HAP-1 (cell line): ENCODE data around the gene MT1B.
"Not testable (repeated sequence)": the region's sequence is repeated elsewhere in the genome, so short reads cannot be mapped to it uniquely, and the experiment has no call there.

Experiments used
- DNase-seq, 2 experiments: peaks; one replicate each; pipeline ENCODE4 v3.0.0-alpha.2; 2016 to 2020; ENCODE audit warnings: low spot score in 2 of 2
- H3K27me3 ChIP-seq: fragments of 250-450 bp; sonication (Bioruptor Pico); 2 replicates; pipeline ENCODE4 v1.5.1; 2020; ENCODE audit warnings: low read depth, mild to moderate bottlenecking, moderate library complexity
- H3K36me3 ChIP-seq: fragments of 250-450 bp; sonication (Bioruptor Pico); replicated peaks from 2 replicates; pipeline ENCODE4 v1.5.1; 2020; ENCODE audit warnings: mild to moderate bottlenecking
- H3K4me1 ChIP-seq: fragments of 250-450 bp; sonication (Bioruptor Pico); 2 replicates; pipeline ENCODE4 v1.5.1; 2020; ENCODE audit warnings: mild to moderate bottlenecking
- H3K4me3 ChIP-seq: fragments of 250-450 bp; sonication (Bioruptor Pico); 2 replicates; pipeline ENCODE4 v1.5.1; 2020; ENCODE audit warnings: mild to moderate bottlenecking, moderate library complexity
- H3K9me3 ChIP-seq: fragments of 250-450 bp; sonication (Bioruptor Pico); 2 replicates; pipeline ENCODE4 v1.5.1; 2020; ENCODE audit warnings: mild to moderate bottlenecking, moderate library complexity
- in situ Hi-C: fragments of 300-500 bp; cut with MboI; formaldehyde crosslinking; loops from 3 replicates; pipeline ENCODE4 v1.14.3; 2020; ENCODE audit warnings: low sequenced_read_pairs, inconsistent platforms, mixed read lengths

Gene MT1B

DNA sequence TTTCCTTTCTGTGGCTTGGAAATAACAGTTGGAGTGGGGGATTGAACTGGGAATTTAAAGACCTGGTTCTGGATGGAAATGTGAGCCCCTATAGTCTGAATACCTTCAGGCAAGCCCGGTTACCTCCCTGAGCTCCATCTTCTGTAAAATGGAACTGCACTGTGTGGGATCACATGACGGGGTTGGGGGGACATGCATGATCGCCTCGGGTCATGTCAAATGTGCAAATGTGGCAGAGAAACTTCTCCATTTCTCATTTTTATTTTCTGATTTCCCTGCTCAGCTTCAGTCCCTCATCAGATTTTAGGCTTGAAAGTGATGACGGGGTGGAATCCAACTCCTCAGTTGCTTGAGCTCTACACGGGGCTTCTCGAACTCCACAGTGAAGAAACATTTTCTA is 1.5 kb downstream of the MT1B start:
- in situ Hi-C loops: no loop called here
- no peaks in the 10 kb centered on the region for H3K27me3 ChIP-seq
- no peak for DNase-seq
- no peak overlapping the region for H3K4me3 ChIP-seq
- peaks cover 17% of the 10 kb centered on the region for H3K4me1 ChIP-seq
- no peaks in the 10 kb centered on the region for H3K36me3 ChIP-seq
- H3K9me3 ChIP-seq: no peaks in the 10 kb centered on the region

DNA sequence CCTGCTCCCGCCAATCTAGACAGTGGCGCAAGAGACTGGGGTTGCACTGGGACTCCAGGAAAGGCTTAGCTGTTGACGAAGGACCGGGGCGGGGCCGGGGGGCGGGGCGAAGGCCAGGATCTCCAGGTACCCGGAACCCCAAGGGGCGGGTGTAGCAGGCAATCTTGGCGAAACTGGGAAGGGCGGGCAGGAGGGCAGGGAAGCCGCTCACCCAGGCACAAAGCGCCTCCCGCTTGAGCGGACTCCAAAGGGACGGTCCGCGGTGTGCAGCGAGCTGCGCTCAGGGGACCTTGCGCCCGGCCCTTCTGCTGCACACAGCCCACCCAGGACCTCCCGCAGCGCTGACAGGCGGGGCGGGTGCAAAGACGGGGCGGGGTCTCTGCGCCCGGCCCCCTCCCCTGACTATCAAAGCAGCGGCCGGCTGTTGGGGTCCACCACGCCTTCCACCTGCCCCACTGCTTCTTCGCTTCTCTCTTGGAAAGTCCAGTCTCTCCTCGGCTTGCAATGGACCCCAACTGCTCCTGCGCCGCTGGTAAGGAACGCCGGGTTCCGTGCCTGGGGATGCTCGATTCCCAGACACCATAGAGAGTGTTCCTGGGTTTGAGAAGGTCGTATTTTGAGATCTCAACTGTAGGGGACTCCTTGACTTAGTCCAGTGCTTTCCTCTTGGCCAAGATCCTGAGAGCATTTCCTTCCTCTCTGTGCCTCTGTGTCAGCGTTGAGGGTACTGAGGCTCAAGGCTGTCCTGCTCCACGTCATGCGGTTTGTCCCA is 6.1 kb downstream of the MT1B start, which contains the start of gene MT1F:
Gene MT1F (plus strand): TSS at position 405 of the 772 bp plus-strand sequence. CDS start 100 bp downstream, at position 505.
- H3K4me3 ChIP-seq: peak within 1 kb of the TSS; percentile 49
- peak; percentile 81 to 95 for DNase-seq
- peaks cover 3% of the 10 kb centered on the region; the same call in 1 of the 2 replicates for H3K4me1 ChIP-seq
- H3K36me3 ChIP-seq: no peaks in the 10 kb centered on the region
- no peaks in the 10 kb centered on the region for H3K27me3 ChIP-seq
- in situ Hi-C loops: no loop called here
- no peaks in the 10 kb centered on the region for H3K9me3 ChIP-seq

DNA sequence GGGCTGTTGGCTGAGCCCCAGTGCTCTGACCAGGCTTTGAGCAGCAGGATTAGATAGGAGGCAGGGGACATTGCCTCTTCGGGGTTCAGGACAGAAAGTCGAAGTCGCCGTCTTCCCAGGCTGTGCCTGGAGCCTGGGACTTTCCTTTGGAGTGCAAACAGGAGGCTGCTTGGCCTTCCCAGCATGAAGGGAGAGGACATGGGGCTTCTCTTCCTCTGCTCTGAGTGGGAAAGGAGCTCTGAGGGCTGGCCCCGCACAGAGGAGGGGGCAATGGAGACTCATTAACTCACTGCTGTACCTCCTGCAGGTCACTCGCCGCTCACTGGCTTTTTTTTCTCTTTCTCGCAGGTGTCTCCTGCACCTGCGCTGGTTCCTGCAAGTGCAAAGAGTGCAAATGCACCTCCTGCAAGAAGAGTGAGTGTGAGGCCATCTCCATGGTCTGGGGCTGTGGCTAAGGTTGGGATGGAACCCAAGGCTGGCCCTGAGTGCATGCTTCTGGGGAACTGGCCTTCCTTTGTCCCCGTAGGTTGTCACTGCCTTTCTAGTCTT is 6.7 kb downstream of the MT1B start:
- Histone ChIP-seq H3K36me3 (no peaks in the 10 kb centered on the region), H3K9me3 (no peaks in the 10 kb centered on the region), H3K4me1 (peaks cover 3% of the 10 kb centered on the region; the same call in 1 of the 2 replicates), H3K27me3 (no peaks in the 10 kb centered on the region), H3K4me3 (peak overlapping the region; percentile 49)
- in situ Hi-C loops: no loop called here
- DNase-seq: no peak

DNA sequence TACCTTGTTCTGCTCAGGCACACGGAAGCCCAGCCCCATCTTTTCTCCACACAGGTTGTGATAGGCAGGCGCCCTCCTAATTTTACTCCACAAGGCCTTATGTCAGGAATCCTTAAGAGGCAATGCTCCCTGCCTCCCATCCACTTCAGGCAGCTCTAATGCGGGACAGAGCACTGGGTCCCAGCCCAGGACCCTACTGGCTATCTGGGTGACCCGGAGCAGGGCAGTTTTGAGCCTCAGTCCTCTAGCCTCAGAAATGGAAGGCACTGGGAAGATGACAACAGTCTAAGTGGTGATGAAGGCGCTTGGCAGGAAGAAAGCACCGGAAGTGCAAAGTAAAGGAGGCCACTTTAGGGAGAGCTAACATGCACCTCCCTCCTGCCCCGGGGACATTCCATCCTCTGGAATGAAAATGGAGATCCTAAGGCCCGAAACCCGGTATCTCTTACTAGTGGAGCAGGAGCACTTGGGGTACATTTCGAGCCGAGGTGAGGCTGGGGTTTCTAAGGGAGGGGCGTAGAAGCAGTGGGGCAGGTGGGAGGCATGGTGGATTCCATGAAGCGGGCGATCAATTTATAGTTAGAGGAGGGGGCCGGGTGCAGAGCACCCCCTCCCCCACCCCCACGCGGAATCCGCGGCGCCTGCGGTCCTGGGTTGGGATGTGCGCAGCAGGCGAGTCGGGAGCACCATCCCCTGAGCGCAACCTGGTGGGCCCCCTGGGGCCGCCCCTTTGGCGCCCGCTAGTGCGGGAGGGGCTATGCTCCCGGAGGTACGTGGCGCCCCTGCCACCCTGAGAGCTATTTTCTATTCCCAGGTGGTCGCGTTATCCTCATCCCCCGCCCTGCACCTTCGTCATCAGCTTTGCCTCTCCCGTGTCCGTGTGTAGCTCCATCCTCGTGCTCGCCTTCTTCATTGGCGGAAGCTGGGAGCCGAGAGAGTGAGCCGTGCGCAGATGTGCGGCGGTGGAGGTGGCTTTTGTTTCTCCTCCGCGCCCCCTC is 11.0 kb downstream of the MT1B start:
- Histone ChIP-seq H3K27me3 (no peaks in the 10 kb centered on the region), H3K9me3 (no peaks in the 10 kb centered on the region), H3K4me3 (no peak overlapping the region), H3K4me1 (no peaks in the 10 kb centered on the region; the same call in 1 of the 2 replicates), H3K36me3 (no peaks in the 10 kb centered on the region)
- in situ Hi-C loops: no loop called here
- DNase-seq: no peak

- Histone ChIP-seq H3K4me3 (no peak overlapping the region), H3K4me1 (no peaks in the 10 kb centered on the region), H3K36me3 (no peaks in the 10 kb centered on the region), H3K9me3 (no peaks in the 10 kb centered on the region), H3K27me3 (no peaks in the 10 kb centered on the region)
- DNase-seq: no peak
- in situ Hi-C loops: no loop called here
Observed at GRCh38 chr16:56664506-56664905, 12.8 kb downstream of the MT1B start.

DNA sequence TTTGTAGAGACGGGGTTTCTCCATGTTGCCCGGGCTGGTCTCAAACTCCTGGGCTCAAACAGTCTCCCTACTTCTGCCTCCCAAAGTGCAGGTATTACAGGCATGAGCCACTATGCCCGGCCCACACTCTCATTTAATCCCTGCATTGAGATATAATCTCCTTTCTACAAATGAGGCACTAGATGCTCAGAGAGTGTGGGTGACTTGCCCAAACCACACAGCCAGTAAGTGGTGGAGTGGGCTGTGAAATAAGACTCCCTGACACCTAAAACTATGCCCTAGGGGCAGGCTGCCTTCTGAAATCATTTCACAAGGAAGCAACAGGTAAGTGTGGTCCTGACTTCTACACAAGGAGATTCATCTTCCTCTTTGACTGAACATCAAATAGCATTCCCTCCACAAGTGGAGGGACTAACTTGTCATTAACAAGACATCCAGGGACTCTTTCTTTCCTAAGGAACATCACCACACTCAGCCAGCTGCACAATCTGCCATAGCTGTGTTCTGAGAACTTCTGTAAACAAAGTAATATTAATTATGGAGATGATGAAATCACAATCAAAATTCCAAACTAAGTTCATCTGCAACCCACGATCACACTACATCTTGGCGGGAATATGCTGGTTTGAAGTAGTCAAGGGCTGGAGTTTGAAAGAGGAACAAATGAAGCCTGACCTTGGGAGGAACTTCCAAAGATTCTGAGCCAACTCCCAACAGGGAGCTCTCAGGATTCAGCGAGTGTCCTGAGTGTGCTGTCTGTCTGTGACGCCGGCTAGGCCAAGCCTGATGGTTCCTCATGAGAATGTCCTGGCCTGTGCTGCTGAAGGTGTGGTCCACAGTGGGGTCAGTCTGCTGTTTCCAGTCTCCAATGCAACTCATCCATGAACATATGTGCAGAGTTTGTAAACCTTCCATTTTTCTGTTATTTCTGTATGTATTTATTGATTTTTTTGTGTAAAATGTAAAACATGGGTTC is 13.9 kb downstream of the MT1B start:
- H3K4me1 ChIP-seq, H3K36me3 ChIP-seq, H3K4me3 ChIP-seq, H3K27me3 ChIP-seq, H3K9me3 ChIP-seq, in situ Hi-C loops, DNase-seq: not testable (repeated sequence)

GRCh38 chr16:56667581-56668571 is 16.2 kb downstream of the MT1B start, which contains the start of gene MT1G:
MT1G (minus strand) TSS chr16:56668065; CDS start chr16:56667993, 72 bp downstream.
- Histone ChIP-seq H3K4me1 (no peaks in the 10 kb centered on the region), H3K4me3 (no peak within 1 kb of the TSS), H3K9me3 (no peaks in the 10 kb centered on the region), H3K27me3 (no peaks in the 10 kb centered on the region), H3K36me3 (no peaks in the 10 kb centered on the region)
- DNase-seq: no peak
- in situ Hi-C loops: no loop called here

DNA sequence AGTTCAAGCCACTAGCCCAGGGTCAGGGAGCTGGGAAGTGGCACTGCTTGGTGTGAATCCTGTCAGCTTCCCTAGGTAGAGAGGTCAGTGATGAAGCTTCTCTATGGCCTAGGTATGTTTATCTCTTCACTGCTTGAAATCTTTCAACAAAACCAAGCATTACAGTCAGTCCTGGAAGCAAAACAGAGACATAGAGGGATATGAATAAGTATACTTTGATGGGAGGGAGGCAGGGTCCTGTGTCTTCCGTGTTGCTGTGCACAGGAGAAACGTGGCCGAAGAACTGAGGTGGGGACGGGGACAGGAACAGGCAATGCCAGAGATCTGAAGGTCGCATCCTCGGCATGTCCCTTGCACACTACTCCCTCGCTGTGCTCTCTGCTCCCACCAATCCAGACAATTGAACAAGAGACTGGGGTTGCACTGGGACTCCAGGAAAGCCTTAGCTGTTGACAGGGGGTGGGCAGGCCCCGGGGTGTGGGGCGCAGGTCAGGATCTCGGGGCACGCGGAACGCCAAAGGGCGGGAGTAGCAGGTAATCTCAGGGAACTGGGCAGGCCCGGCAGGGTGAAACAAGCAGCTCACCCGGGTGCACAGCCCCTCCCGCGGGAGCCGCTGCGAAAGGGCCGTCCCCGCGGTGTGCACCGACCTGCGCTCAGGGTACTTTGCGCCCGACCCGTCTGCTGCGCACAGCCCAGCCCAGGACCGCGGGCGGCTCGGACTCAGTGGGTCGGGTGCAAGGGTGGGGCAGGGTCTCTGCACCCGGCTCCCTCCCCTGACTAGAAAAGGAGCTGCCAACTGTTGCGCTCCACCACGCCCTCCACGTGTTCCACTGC is 17.5 kb downstream of the MT1B start, which contains the start of gene MT1H:
Gene MT1H (plus strand): TSS at position 810 of the 835 bp plus-strand sequence. CDS start 71 bp downstream, outside the sequence.
- no peaks in the 10 kb centered on the region for H3K4me1 ChIP-seq
- no peaks in the 10 kb centered on the region for H3K36me3 ChIP-seq
- in situ Hi-C loops: no loop called here
- H3K4me3 ChIP-seq: no peak within 1 kb of the TSS
- H3K9me3 ChIP-seq: no peaks in the 10 kb centered on the region
- DNase-seq: no peak
- H3K27me3 ChIP-seq: no peaks in the 10 kb centered on the region

DNA sequence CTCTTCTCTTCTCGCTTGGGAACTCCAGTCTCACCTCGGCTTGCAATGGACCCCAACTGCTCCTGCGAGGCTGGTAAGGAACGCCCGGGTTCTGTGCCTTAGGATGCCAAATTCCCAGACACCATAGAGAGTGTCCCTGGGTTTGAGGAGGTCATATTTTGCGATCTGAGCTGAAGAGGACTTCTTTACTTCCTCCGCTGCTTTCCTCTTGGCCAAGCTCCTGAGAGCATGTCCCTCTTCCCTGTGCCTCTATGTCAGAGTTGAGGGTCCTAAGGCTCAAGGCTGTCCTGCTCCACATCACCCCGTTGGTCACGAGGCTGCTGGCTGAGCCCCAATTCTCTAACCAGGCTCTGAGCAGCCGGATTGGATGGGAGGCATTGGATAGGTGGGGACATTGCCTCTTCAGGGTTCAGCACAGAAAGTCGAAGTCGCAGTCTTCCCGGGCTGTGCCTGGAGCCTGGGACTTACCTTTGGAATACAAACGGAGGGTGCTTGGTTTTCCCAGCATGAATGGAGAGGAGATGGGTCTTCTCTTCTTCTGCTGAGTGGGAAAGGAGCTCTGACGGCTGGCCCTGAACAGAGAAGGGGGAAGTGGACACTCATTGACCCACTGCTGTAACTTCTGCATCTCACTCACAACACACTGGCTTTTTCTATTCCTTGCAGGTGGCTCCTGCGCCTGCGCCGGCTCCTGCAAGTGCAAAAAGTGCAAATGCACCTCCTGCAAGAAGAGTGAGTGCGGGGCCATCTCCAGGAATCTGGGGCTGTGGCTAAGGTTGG is 18.3 kb downstream of the MT1B start:
- no peak for DNase-seq
- no peaks in the 10 kb centered on the region for H3K9me3 ChIP-seq
- H3K36me3 ChIP-seq: no peaks in the 10 kb centered on the region
- H3K4me3 ChIP-seq: no peak overlapping the region
- in situ Hi-C loops: no loop called here
- H3K4me1 ChIP-seq: no peaks in the 10 kb centered on the region; the same call in 1 of the 2 replicates
- H3K27me3 ChIP-seq: no peaks in the 10 kb centered on the region

DNA sequence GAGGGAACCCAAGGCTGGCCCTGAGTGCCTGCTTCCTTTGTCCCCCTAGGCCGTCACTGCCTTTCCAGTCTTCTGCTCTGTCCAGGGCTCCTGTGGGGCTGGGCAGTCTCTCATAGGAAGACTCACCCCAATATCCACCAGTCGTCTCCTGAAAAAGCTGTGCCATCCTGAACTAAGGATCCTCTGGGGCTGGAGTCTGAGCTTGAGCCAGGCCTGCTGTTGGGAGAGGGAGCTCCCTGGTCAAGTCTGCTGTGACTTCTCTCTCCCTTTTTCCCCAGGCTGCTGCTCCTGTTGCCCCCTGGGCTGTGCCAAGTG is 18.9 kb downstream of the MT1B start:
- no peaks in the 10 kb centered on the region for H3K36me3 ChIP-seq
- no peaks in the 10 kb centered on the region for H3K27me3 ChIP-seq
- in situ Hi-C loops: no loop called here
- H3K4me1 ChIP-seq: no peaks in the 10 kb centered on the region; the same call in 1 of the 2 replicates
- no peak overlapping the region for H3K4me3 ChIP-seq
- no peaks in the 10 kb centered on the region for H3K9me3 ChIP-seq
- DNase-seq: no peak

DNA sequence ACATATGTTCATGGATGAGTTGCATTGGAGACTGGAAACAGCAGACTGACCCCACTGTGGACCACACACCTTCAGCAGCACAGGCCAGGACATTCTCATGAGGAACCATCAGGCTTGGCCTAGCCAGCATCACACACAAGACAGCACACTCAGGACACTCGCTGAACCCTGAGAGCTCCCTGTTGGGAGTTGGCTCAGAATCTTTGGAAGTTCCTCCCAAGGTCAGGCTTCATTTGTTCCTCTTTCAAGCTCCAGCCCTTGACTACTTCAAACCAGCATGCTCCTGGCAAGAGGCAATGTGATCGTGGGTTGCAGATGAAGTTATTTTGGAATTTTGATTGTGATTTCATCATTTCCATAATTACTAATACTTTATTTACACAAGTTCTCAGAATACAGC is 20.0 kb downstream of the MT1B start:
- DNase-seq, H3K36me3 ChIP-seq, H3K4me1 ChIP-seq, H3K27me3 ChIP-seq, H3K9me3 ChIP-seq, H3K4me3 ChIP-seq, in situ Hi-C loops: not testable (repeated sequence)
